Prostate gland (tissue), 2 donors: ENCODE data around the gene RNF26. TPM values are rescaled to one million over a fixed set of nuclear protein-coding genes. Genes with fewer than 3 reads are reported as not detected.

Experiments used
- DNase-seq: peaks from one replicate; pipeline ENCODE4 v3.0.0-alpha.2; 2019; ENCODE audit warnings: low spot score
- H3K27ac ChIP-seq, 2 donors: fragments of 200-600 bp; sonication (generic); 2 replicates each; pipeline ENCODE4 v1.5.1; 2017 to 2019
- H3K27me3 ChIP-seq: fragments of 200-600 bp; sonication (generic); replicated peaks from 2 replicates; pipeline ENCODE4 v1.5.1; 2019; ENCODE audit not compliant: insufficient read depth
- H3K36me3 ChIP-seq, 2 donors: fragments of 200-600 bp; sonication (generic); 1 replicate in 1 of 2; 2 replicates in 1 of 2; pipeline versions ENCODE4 v1.5.1 to v1.8.1; 2017 to 2019
- H3K4me1 ChIP-seq: fragments of 200-600 bp; sonication (generic); replicated peaks from 2 replicates; pipeline ENCODE4 v1.5.1; 2019
- H3K4me3 ChIP-seq, 2 donors: fragments of 200-600 bp; sonication (generic); 2 replicates each; pipeline ENCODE4 v1.5.1; 2017 to 2019
- H3K9me3 ChIP-seq: fragments of 200-600 bp; sonication (generic); 2 replicates; pipeline ENCODE4 v1.5.1; 2017
- CTCF ChIP-seq, 4 experiments: fragments of 200-600 bp in 2 of 4; fragments of 450-650 bp in 2 of 4; sonication (generic) in 2 of 4; IDR thresholded peaks; 1 replicate in 3 of 4; 2 replicates in 1 of 4; pipeline ENCODE4 v1.5.1; 2016 to 2019; ENCODE audit warnings: antibody characterized with exemption in 4 of 4, mild to moderate bottlenecking in 2 of 4, moderate library complexity in 2 of 4
- POLR2A ChIP-seq: fragments of 450-650 bp; IDR thresholded peaks from one replicate; pipeline ENCODE4 v1.6.1; 2016; ENCODE audit warnings: antibody characterized with exemption, mild to moderate bottlenecking
- POLR2AphosphoS5 ChIP-seq: sonication (generic); formaldehyde crosslinking; IDR thresholded peaks from one replicate; pipeline ENCODE4 v1.6.1; 2017; ENCODE audit warnings: antibody characterized with exemption
- WGBS: methylation state at CpG from one replicate; pipeline ENCODE4 v1.1.5; 2018; 5-methylcytosine and 5-hydroxymethylcytosine counted together
- intact Hi-C: fragments of 100-400 bp; cut with DNase I; formaldehyde crosslinking; loops from one replicate; pipeline ENCODE4 v1.14.2; 2022
- total RNA-seq, 2 donors: library from RNA; depleted of rRNA; stranded (reverse); fragments of >200 nt; gene quantifications; one replicate each; pipeline ENCODE4 v1.1.0, GENCODE V29; 2016

RNF26 gene
- total RNA-seq, 2 donors from 2014 or later: 17.6 to 34.2 TPM

GRCh38 chr11:119293461-119293860, 40.9 kb upstream of the RNF26 start:
- no peak overlapping the region for H3K27ac ChIP-seq
- no peaks in the 10 kb centered on the region for H3K36me3 ChIP-seq
- no peaks in the 10 kb centered on the region for H3K9me3 ChIP-seq
- no peaks in the 10 kb centered on the region for H3K4me1 ChIP-seq
- no peaks in the 10 kb centered on the region for H3K27me3 ChIP-seq
- 93% methylated on average over 3 of the region's 3 CpGs for WGBS
- TF ChIP-seq POLR2A: no peak
- no peak for TF ChIP-seq POLR2AphosphoS5
- no peak for TF ChIP-seq CTCF (IDR thresholded peaks at IDR 0.05)
- DNase-seq: no peak
- H3K4me3 ChIP-seq: no peak overlapping the region
- intact Hi-C loops: no loop called here

- no peaks in the 10 kb centered on the region for H3K9me3 ChIP-seq
- TF ChIP-seq POLR2AphosphoS5 (no peak), POLR2A (no peak), CTCF (IDR thresholded peaks at IDR 0.05) (no peak)
- no peaks in the 10 kb centered on the region for H3K4me1 ChIP-seq
- no peaks in the 10 kb centered on the region for H3K27me3 ChIP-seq
- no peak overlapping the region for H3K4me3 ChIP-seq
- no peak overlapping the region for H3K27ac ChIP-seq
- WGBS: 58% methylated on average over 3 of the region's 3 CpGs
- no peaks in the 10 kb centered on the region for H3K36me3 ChIP-seq
- no peak for DNase-seq
- intact Hi-C loops: no loop called here
Observed at GRCh38 chr11:119295178-119295577, 39.1 kb upstream of the RNF26 start.

DNA sequence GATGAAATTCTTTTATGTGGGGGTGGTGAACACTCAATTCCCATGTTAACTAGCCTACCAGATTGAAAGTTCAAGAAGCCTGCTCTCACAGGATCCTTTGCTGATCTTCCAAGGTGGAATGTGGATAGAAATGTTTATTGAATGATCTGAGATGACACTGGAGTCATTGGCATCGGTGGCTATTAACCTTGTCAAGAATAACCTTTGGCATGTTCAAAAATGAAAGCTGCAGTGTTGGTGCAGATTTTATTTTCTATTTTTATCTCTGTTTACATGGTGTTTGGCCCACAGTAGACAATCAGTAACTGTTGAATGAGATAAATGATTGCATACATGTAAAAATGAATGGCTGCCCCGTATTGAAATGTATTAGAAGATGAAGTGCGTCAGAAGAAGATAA, 36.4 kb upstream of the RNF26 start:
- 78% methylated on average over 3 of the region's 3 CpGs for WGBS
- no peaks in the 10 kb centered on the region for H3K27me3 ChIP-seq
- H3K4me3 ChIP-seq: no peak overlapping the region
- H3K4me1 ChIP-seq: no peaks in the 10 kb centered on the region
- H3K9me3 ChIP-seq: no peaks in the 10 kb centered on the region
- no peak for TF ChIP-seq POLR2A
- no peak for TF ChIP-seq CTCF (IDR thresholded peaks at IDR 0.05)
- no peak for TF ChIP-seq POLR2AphosphoS5
- no peak overlapping the region for H3K27ac ChIP-seq
- DNase-seq: no peak
- intact Hi-C loops: no loop called here
- H3K36me3 ChIP-seq: no peaks in the 10 kb centered on the region

DNA sequence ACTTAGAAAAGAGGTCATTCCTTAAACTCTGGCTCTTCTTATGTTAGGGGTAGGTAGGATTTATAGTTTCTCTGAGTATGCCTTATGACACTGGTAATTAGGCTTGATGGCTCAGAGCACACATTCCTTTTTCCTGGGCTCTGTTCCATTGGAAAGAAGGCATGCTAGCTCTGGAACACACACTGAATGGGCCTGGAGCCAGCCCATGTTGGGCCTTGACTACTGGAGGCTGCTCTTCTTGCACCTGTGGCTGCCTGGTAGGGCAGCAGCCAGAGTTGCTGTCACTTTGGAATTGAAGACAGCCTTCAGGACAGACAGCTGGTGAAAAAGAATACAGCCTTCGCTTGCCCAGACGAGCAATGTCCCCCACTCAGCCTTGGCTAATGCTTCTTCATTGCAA, 35.6 kb upstream of the RNF26 start:
- intact Hi-C loops: no loop called here
- H3K9me3 ChIP-seq: no peaks in the 10 kb centered on the region
- no peak overlapping the region for H3K27ac ChIP-seq
- WGBS: 44% methylated on average over 2 of the region's 2 CpGs
- no peaks in the 10 kb centered on the region for H3K4me1 ChIP-seq
- no peak for DNase-seq
- TF ChIP-seq POLR2A: no peak
- no peak for TF ChIP-seq CTCF (IDR thresholded peaks at IDR 0.05)
- TF ChIP-seq POLR2AphosphoS5: no peak
- H3K4me3 ChIP-seq: no peak overlapping the region
- H3K27me3 ChIP-seq: no peaks in the 10 kb centered on the region
- no peaks in the 10 kb centered on the region for H3K36me3 ChIP-seq

GRCh38 chr11:119299416-119299815, 34.9 kb upstream of the RNF26 start:
- TF ChIP-seq POLR2AphosphoS5: no peak
- no peak for TF ChIP-seq CTCF (IDR thresholded peaks at IDR 0.05)
- TF ChIP-seq POLR2A: no peak
- 95% methylated on average over 9 of the region's 9 CpGs for WGBS
- Histone ChIP-seq H3K4me1 (no peaks in the 10 kb centered on the region), H3K9me3 (no peaks in the 10 kb centered on the region), H3K27ac (no peak overlapping the region), H3K27me3 (no peaks in the 10 kb centered on the region), H3K36me3 (no peaks in the 10 kb centered on the region), H3K4me3 (no peak overlapping the region)
- DNase-seq: no peak
- intact Hi-C loops: no loop called here
